GM18858 (cell line): ENCODE results near the gene TRAPPC11.
"Not testable (repeated sequence)": the region's sequence is repeated elsewhere in the genome, so short reads cannot be mapped to it uniquely, and the experiment has no call there.

Experiments
- ATAC-seq: cut with Tn5 transposase; IDR thresholded peaks from one replicate; pipeline ENCODE4 v1.9.1; 2021; ENCODE audit not compliant: unreplicated experiment

The TRAPPC11 gene

DNA sequence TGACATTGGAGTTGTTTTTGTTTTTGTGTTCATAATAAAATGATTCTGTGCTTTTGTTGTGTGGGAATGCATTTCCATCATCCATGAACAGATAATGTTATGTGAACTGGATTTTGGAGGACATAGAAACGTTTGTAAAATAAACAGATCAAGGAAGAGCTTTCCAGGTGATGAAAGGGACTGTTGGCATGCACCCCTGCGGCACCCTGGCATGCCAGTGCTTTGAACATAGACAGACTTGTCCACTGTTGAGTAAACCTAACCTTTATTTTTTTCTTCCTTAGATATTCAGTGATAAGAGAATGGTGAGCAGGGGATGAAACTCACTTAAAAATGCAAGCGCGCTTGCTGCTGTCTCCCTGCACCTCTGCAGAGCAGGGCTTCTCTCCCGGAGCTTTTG, 59.8 kb downstream of the TRAPPC11 start:
- ATAC-seq = no peak

DNA sequence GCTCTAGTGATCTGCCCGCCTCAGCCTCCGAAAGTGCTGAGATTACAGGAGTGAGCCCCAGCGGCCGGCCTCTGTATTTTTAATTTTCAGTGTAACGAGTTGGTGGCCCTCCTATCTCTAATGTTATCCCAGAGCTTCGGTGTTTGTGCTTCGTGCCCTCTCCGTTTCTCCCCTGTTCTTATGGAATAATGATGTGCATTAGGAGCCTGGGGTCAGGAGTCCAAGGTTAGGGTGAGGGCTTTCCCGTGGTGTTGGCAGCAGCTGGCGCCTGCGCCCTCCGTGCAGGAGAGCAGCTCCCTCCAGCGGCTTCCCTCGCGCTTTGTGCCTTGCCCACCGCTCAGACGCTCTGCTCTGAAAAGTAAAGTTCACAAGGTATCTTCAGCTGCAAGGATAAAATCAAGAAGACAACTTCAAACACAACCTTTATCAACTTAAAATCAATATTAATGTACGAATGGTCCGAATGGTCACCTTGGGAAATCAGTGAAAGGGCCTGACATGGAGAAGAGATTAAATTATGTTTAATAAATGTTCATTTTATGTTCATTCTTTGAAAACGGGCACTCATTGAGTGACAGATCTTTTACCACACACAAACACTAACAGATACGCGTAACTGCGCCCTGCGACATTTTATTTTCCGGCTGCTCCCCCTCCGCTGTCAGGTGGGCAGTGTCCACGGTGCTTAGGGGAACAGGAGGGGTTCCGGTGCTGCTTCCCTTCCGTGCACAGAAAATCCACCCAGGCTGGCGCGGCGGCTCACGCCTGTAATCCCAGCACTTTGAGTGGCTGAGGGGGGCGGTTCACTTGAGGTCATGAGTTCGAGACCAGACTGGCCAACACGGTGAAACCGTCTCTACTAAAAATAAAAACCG, 62.4 kb downstream of the TRAPPC11 start:
- ATAC-seq = no peak

- ATAC-seq = peak; percentile 59
Measured at GRCh38 chr4:183722731-183723560, 63.9 kb downstream of the TRAPPC11 start.

- ATAC-seq = no peak
Measured at GRCh38 chr4:183723561-183724228, 64.6 kb downstream of the TRAPPC11 start.

DNA sequence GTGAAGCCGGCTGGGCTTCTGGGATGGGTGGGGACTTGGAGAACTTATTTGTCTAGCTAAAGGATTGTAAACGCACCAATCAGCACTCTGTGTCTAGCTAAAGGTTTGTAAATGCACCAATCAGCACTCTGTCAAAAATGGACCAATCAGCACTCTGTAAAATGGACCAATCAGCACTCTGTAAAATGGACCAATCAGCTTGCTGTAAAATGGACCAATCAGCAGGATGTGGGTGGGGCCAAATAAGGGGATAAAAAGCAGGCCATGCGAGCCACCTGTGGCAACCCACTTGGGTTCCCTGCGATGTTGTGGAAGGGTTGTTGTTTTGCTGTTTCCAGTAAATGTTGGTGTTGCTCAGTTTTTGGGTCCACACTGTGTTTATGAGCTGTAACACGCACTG, 66.5 kb downstream of the TRAPPC11 start:
- not testable (repeated sequence) for ATAC-seq

DNA sequence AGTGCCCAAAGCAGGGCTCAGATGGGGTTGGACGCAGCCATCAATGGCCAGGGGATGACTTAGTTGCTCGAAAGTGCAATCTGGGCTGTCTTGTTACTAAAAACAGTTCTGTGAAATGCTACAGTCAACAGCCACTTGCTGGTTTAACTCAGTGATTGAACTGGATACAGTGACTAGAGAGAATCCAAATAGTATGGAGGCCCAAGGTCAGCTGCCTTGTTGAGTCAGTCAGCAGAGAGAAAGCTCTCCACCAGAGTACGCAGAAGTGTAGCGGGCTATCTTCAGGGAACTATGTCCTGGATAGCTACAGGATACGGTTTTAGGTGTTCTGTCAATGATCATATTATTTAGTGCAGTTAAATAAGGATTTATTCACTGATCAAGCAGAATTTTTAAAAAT, 68.4 kb downstream of the TRAPPC11 start:
- no peak for ATAC-seq

DNA sequence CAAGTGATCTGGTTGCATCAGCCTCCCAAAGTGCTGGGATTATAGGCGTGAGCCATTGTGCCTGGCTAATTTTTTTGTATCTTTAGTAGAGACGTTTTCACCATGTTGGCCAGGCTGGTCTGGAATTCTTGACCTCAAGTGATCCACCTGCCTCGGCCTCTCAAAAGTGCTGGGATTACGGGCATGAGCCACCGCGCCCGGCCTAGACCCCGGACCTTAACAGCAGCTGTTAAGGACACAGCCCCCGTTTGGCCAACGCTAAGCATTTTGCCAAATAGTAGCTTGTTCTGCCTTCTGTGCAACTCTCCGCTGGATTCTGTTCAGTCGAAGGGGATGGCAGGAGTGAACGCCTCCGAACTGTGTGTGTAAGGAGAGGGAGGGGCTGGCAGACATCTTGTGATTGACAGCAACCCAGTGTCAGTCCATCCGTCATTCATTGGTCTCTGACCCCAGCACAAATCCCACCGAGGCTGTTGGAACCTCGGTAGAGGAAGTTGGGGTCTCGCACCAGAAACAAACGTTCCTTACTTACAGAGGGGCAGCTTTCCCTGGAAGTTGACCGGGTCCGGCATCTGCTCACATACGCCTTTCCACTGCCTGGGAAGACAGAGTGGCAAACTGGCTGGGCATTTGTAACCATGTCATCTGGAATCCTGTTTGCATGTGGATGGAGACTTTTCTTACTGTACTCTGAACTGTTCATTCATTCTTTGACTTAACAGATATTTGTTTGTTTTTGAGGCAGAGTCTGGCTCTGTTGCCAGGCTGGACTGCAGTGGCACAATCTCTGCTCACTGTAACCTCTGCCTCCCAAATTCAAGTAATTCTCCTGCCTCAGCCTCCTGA, 69.4 kb downstream of the TRAPPC11 start:
- no peak for ATAC-seq

DNA sequence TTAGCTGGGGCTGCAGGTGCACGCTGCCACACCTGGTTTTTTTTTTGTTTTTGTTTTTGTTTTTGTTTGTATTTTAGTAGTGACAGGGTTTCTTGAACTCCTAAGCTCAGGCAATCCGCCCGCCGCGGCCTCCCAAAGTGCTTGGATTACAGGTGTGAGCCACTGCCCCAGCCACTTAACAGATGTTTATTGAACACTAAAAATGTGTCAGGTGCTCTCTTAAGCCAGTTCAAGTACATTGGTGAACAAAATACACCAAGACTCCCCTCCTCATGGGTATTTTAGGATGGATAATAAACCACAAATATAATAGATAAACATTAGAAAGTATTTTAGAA, 69.9 kb downstream of the TRAPPC11 start:
- no peak for ATAC-seq

- ATAC-seq = no peak
Measured at GRCh38 chr4:183729430-183730328, 70.6 kb downstream of the TRAPPC11 start.

- ATAC-seq = no peak
Measured at GRCh38 chr4:183732296-183732695, 73.2 kb downstream of the TRAPPC11 start.

GRCh38 chr4:183733181-183733580, 74.1 kb downstream of the TRAPPC11 start:
- no peak for ATAC-seq

DNA sequence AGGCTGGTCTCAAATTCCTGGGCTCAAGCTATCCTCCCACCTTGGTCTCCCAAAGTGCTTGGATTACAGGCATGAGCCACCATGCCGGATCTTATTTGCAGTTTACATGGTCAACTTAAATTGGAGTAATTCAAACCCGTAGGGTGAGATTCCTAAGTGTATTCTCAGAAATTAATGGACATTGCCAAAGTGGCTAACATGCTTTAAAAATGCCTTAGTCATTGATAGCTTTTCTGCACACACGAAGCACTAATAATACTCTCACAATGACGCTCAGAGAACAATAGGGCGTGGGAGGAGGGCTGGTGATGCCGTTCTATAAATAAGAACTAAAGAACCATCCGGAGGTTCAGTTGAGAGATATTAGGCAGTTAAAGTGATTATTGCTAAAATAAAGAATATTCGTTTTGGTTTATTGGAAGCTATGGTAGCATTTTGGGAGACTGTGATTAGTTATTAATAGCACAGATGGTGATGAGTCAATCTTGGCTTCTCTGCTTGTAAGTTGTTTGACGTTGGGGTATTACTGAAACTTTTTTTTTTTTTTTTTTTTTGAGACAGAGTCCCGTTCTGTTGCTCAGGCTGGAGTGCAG, 79.1 kb downstream of the TRAPPC11 start:
- ATAC-seq = no peak

DNA sequence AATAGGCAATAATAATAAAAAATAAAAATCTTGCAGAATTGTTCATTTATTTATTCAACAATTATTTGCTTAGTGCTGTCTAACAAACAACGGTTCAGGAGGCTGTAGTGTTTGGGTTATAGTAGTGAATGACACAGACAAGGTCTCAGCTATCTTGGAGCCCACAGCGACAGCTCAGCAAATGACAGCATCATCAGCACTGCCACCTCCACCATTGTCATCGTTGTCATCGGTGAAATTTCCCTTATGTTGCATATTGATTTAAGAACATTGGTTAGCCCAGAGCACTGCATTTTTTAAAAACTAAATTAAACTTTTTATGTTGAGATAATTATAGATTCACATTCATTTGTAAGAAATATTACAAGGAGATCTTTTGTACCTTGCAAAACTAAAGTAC, 79.9 kb downstream of the TRAPPC11 start:
- ATAC-seq = no peak

DNA sequence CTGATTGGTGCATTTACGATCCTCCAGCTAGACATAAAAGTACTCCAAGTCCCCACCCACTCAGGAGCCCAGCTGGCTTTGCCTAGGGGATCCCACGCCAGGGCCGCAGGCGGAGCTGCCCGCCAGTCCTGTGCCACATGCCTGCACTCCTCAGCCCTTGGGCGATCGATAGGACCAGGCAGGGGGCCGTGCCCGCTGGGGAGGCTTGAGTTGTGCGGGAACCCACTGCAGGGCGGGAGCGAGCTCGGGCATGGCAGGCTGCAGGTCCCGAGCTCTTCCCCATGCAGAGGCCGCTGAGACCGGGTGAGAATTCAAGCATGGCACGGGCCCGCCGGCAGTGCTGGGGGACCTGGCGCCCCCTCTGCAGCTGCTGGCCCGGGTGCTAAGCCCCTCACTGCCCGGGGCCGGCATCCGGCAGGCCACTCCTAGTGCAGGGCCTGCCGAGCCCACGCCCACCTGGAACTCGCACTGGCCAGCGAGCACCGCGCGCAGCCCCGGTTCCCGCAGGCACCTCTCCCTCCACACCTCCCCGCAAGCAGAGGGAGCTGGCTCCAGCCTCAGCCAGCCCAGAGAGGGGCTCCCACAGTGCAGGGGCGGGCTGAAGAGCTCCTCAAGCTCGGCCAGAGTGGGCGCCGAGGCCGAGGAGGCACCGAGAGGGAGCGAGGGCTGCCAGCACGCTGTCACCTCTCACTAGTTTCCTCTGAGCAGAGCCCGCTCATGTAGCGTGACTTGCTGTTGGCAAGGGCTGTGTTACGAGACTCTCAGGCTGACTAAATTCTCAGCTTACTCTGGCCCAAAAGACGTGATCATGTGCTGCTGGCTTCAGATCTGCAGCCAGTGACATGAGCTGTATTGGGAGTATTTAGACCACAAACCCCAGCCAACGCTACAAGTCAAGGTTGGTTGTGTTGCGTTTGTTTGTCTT, 87.5 kb downstream of the TRAPPC11 start:
- ATAC-seq = no peak

GRCh38 chr4:183747380-183747779, 88.3 kb downstream of the TRAPPC11 start:
- no peak for ATAC-seq

DNA sequence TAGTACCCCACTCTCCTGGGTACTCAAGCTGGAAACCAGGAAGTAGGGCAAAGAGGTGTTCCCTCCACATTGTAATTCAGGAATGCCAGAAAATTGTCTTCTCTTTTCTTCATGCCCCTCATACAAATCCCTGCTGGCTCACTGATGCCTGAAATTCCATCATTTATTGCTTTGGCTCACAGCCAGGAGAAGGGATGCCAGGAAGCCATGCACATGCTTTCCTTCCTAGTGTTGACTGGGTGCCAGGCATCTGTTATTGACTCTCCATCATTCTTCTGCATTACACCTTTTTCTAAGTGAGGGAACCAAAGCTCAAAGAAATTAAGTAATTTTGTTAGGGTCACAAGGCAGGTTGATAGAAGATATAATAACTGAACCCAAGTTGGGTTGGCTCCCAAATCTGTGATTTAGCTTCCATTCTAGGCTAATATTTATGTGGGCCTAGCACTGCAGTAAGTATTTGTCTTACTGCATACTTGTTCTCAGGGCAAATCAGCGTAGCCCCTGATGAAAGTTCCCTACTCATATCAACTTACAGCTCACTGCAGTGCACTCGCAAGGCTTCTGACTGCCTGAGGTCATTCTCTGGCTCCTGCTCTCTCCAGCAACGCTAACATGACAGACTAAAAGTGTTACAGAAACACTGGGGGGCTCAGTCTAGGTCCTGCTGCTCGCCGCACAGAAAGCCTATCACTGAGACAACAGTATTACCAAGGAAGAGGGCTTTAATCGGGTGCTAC, 89.0 kb downstream of the TRAPPC11 start:
- ATAC-seq = no peak

DNA sequence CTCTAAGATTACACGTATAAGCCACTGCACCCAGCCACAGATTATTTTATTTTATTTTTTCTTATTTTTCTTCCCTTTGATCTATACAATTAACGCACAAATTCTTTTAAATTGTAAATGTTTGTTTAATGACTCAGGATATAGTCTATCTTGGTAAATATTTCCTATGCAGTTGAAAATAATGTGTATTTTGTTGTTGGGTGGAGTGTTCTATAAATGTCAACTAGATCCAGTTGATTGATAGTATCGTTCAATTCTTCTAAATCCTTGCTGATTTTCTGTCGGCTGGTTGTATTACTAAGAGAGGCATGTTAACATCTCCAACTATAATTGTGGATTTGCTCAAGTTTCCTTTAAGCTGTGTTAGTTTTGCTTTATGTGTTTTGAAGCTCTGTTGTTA, 92.0 kb downstream of the TRAPPC11 start:
- ATAC-seq = no peak

DNA sequence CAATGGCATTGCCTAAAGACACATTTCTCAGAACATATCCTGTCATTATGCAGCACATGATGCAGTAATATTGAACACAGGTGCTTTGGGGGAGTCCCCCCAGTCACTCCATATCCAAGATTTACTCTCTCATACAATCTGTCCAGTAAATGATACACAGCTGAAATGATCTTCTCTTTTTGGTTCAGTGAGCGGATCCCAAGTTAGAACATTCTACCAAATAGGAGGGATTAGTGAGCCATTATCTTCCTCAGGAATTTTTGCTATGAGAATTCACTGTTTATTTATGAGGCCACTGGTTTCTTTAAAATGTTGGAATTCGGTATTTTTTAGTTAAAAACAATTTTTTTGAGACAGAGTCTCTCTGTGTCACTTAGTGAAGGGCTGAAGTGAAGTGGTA, 96.5 kb downstream of the TRAPPC11 start:
- no peak for ATAC-seq
